Body of pancreas (tissue), 4 donors: ENCODE results near the gene HECW1.

Source experiments
- POLR2A ChIP-seq, 3 donors: fragments of 450-650 bp; IDR thresholded peaks; one replicate each; pipeline ENCODE4 v1.6.1; 2016; ENCODE audit warnings: antibody characterized with exemption in 3 of 3, mild to moderate bottlenecking in 2 of 3
- TF ChIP-seq, protein P1 (sequence below), 7 experiments: fragments of 450-650 bp in 4 of 7; fragments of 200-600 bp in 3 of 7; sonication (generic) in 3 of 7; IDR thresholded peaks; one replicate each; pipeline ENCODE4 v1.5.1; 2016 to 2019; ENCODE audit warnings: antibody characterized with exemption in 7 of 7

DNA sequence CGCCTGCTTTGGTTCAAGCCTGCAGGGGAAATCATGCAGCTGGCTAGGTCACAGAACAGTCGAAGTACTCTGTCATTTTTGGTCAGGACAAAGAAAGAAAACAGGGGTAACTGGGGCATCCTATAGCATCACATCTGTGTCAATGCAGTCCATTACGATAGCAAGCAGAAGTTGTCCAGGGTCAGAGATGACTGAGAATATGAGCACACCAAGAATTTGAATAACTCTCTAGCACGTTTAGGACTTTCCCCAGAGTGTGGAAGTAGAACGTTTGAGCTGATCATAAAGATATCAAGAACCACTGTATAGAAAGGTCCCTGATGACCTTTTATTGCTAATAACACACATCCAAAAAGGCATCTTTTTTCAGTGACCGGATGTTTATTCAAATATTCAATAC is 12.7 kb upstream of the HECW1 start:
- TF ChIP-seq, protein P1, sequence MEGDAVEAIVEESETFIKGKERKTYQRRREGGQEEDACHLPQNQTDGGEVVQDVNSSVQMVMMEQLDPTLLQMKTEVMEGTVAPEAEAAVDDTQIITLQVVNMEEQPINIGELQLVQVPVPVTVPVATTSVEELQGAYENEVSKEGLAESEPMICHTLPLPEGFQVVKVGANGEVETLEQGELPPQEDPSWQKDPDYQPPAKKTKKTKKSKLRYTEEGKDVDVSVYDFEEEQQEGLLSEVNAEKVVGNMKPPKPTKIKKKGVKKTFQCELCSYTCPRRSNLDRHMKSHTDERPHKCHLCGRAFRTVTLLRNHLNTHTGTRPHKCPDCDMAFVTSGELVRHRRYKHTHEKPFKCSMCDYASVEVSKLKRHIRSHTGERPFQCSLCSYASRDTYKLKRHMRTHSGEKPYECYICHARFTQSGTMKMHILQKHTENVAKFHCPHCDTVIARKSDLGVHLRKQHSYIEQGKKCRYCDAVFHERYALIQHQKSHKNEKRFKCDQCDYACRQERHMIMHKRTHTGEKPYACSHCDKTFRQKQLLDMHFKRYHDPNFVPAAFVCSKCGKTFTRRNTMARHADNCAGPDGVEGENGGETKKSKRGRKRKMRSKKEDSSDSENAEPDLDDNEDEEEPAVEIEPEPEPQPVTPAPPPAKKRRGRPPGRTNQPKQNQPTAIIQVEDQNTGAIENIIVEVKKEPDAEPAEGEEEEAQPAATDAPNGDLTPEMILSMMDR (IDR thresholded peaks at IDR 0.05): no peak
- TF ChIP-seq POLR2A (IDR thresholded peaks at IDR 0.05): no peak
